GM23338 (cell line): ENCODE measurements around the gene ZCCHC2. TPM values are rescaled to one million over a fixed set of nuclear protein-coding genes. Genes with fewer than 3 reads are reported as not detected.

Source experiments
- ATAC-seq: fragments of 200-7000 bp; cut with Tn5 transposase; 3 replicates; pipeline ENCODE4 v1.9.1; 2020
- DNase-seq: peaks from one replicate; pipeline ENCODE4 v3.0.0-alpha.2; 2015; ENCODE audit warnings: low spot score
- H2AFZ ChIP-seq: fragments of 200-600 bp; sonication (generic); 2 replicates; pipeline ENCODE4 v1.8.0; 2016; ENCODE audit warnings: antibody characterized with exemption, mild to moderate bottlenecking, moderate library complexity
- H3F3A ChIP-seq: fragments of 200-600 bp; sonication (generic); replicated peaks from 2 replicates; pipeline ENCODE4 v1.8.0; 2017; ENCODE audit warnings: antibody characterized with exemption, mixed run types, low read depth
- H3K27ac ChIP-seq: fragments of 200-600 bp; sonication (generic); 2 replicates; pipeline ENCODE4 v1.6.1; 2016; ENCODE audit warnings: low read depth
- H3K27me3 ChIP-seq: fragments of 200-600 bp; sonication (generic); 2 replicates; pipeline ENCODE4 v1.8.0; 2016; ENCODE audit warnings: mild to moderate bottlenecking, mixed run types, moderate library complexity; ENCODE audit not compliant: insufficient read depth
- H3K36me3 ChIP-seq: fragments of 200-600 bp; sonication (generic); 2 replicates; pipeline ENCODE4 v1.8.0; 2016; ENCODE audit warnings: mild to moderate bottlenecking; ENCODE audit not compliant: insufficient read depth
- H3K4me1 ChIP-seq: fragments of 200-600 bp; sonication (generic); 2 replicates; pipeline ENCODE4 v1.8.0; 2016; ENCODE audit warnings: mild to moderate bottlenecking, moderate library complexity; ENCODE audit not compliant: insufficient read depth
- H3K4me2 ChIP-seq: fragments of 200-600 bp; sonication (generic); 2 replicates; pipeline ENCODE4 v1.7.1; 2017; ENCODE audit warnings: mixed run types
- H3K4me3 ChIP-seq: fragments of 200-600 bp; sonication (generic); 2 replicates; pipeline ENCODE4 v1.6.1; 2016; ENCODE audit warnings: mixed run types
- H3K79me2 ChIP-seq: fragments of 200-600 bp; sonication (generic); replicated peaks from 2 replicates; pipeline ENCODE4 v1.8.0; 2017; ENCODE audit warnings: mild to moderate bottlenecking; ENCODE audit not compliant: insufficient read depth
- H3K9me2 ChIP-seq: fragments of 200-600 bp; sonication (generic); 2 replicates; pipeline ENCODE4 v1.8.0; 2017; ENCODE audit not compliant: insufficient read depth
- H4K20me1 ChIP-seq: fragments of 200-600 bp; sonication (generic); replicated peaks from 2 replicates; pipeline ENCODE4 v1.8.0; 2017; ENCODE audit warnings: mild to moderate bottlenecking; ENCODE audit not compliant: insufficient read depth
- H3K27ac Mint-ChIP-seq: 2 replicates; pipeline ENCODE4 v1.8.0; 2020; ENCODE audit warnings: inconsistent platforms, mild to moderate bottlenecking, moderate library complexity, mixed read lengths
- H3K27me3 Mint-ChIP-seq: 3 replicates; pipeline ENCODE4 v1.8.0; 2022; ENCODE audit warnings: low read depth, mild to moderate bottlenecking, moderate library complexity, mixed read lengths, inconsistent platforms; ENCODE audit not compliant: insufficient read depth, poor library complexity
- H3K36me3 Mint-ChIP-seq: 3 replicates; pipeline ENCODE4 v1.8.0; 2021; ENCODE audit warnings: low read depth, mild to moderate bottlenecking, inconsistent platforms, moderate library complexity, mixed read lengths
- H3K4me1 Mint-ChIP-seq: 3 replicates; pipeline ENCODE4 v1.8.0; 2020; ENCODE audit warnings: mild to moderate bottlenecking, inconsistent platforms, mixed read lengths
- H3K4me3 Mint-ChIP-seq: 3 replicates; pipeline ENCODE4 v1.8.0; 2021; ENCODE audit warnings: moderate library complexity, mild to moderate bottlenecking, inconsistent platforms, mixed read lengths
- H3K9me3 Mint-ChIP-seq: 3 replicates; pipeline ENCODE4 v1.8.0; 2020; ENCODE audit warnings: moderate library complexity, mild to moderate bottlenecking, inconsistent platforms, mixed read lengths
- CREB1 ChIP-seq: fragments of 250-450 bp; sonication (Bioruptor Pico); IDR thresholded peaks from 2 replicates; pipeline ENCODE4 v1.5.0; 2020; ENCODE audit warnings: low read depth, mild to moderate bottlenecking, moderate library complexity
- EZH2 ChIP-seq: fragments of 200-600 bp; sonication (generic); IDR thresholded peaks from one replicate; pipeline ENCODE4 v1.8.0; 2017; ENCODE audit warnings: antibody characterized with exemption, mild to moderate bottlenecking, low read depth; ENCODE audit not compliant: unreplicated experiment
- EZH2phosphoT487 ChIP-seq: fragments of 200-600 bp; sonication (generic); IDR thresholded peaks from one replicate; pipeline ENCODE4 v1.8.1; 2018; ENCODE audit warnings: antibody characterized with exemption; ENCODE audit not compliant: unreplicated experiment
- JUNB ChIP-seq: IDR thresholded peaks from one replicate; pipeline ENCODE4 v1.6.1; 2016; ENCODE audit warnings: antibody characterized with exemption; ENCODE audit not compliant: unreplicated experiment
- NANOG ChIP-seq: IDR thresholded peaks from 2 replicates; pipeline ENCODE4 v1.6.1; 2016; ENCODE audit warnings: antibody characterized with exemption, borderline replicate concordance
- POLR2AphosphoS5 ChIP-seq: IDR thresholded peaks from 2 replicates; pipeline ENCODE4 v1.6.1; 2016; ENCODE audit warnings: antibody characterized with exemption, low read depth
- STAT1 ChIP-seq: IDR thresholded peaks from one replicate; pipeline ENCODE4 v1.6.1; 2016; ENCODE audit warnings: antibody characterized with exemption; ENCODE audit not compliant: unreplicated experiment
- ZNF114 ChIP-seq: fragments of 250-450 bp; sonication (Bioruptor Pico); IDR thresholded peaks from 2 replicates; pipeline ENCODE4 v1.5.0; 2020; ENCODE audit warnings: mild to moderate bottlenecking, moderate library complexity
- ZNF331 ChIP-seq: fragments of 250-450 bp; sonication (Bioruptor Pico); IDR thresholded peaks from 2 replicates; pipeline ENCODE4 v1.5.0; 2020; ENCODE audit warnings: low read depth, mild to moderate bottlenecking, moderate library complexity
- polyA plus RNA-seq: library from polyadenylated mRNA; unstranded; fragments of >200 nt; fragmentation: Nextera tagmentation; extraction: Ambion mirVana; gene quantifications from 2 replicates; pipeline ENCODE4 v1.2.1, GENCODE V29; 2016
- total RNA-seq: library from RNA; depleted of rRNA; stranded (reverse); fragments of >200 nt; shearing (Covaris generic); gene quantifications from 2 replicates; pipeline ENCODE4 v1.2.3, GENCODE V29; 2014
- TF ChIP-seq, protein P1 (sequence below), 2 experiments: fragments of 200-600 bp in 1 of 2; sonication (generic) in 1 of 2; conservative IDR thresholded peaks; 2 replicates each; pipeline versions ENCODE4 v1.5.1 to v1.6.1; 2016 to 2017; ENCODE audit warnings: antibody characterized with exemption in 2 of 2, low read depth in 2 of 2, mild to moderate bottlenecking in 2 of 2, moderate library complexity in 1 of 2
- TF ChIP-seq, protein P2 (sequence below): IDR thresholded peaks from 2 replicates; pipeline ENCODE4 v1.6.1; 2016; ENCODE audit warnings: antibody characterized with exemption
- TF ChIP-seq, protein P3 (sequence below): IDR thresholded peaks from one replicate; pipeline ENCODE4 v1.6.1; 2018; ENCODE audit warnings: antibody characterized with exemption; ENCODE audit not compliant: unreplicated experiment
- TF ChIP-seq, protein P4 (sequence below): fragments of 250-450 bp; sonication (Bioruptor Pico); IDR thresholded peaks from 2 replicates; pipeline ENCODE4 v1.5.0; 2020; ENCODE audit warnings: mild to moderate bottlenecking, moderate library complexity

Gene ZCCHC2
- total and polyA plus RNA-seq, 2 experiments from 2014 or later = 5.4 to 15.4 TPM

DNA sequence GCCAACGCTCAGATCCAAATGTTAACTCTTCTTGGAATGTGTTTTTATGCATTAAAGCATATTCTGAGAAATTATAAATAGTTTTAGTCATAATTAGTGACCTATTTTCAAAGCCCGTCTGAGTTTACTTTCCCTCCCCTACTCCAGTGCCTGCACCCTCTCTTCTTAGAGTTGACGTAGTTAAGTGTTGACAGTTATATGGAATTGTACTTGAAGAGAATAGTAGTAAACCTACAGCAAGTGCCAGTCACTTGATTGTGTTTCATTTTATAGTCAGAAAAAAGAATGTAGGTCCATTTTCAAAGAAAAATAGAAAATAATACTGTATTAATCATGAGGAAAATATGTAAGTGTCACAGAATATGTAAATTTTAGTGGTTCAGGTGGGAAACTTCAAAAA is 41.2 kb downstream of the ZCCHC2 start:
- Histone ChIP-seq H3K9me2 (no peaks in the 10 kb centered on the region), H3K27ac (no peak overlapping the region), H3K4me3 (no peak overlapping the region), H3F3A (no peaks in the 10 kb centered on the region), H3K4me2 (no peak overlapping the region), H3K4me1 (no peaks in the 10 kb centered on the region), H3K79me2 (no peaks in the 10 kb centered on the region), H3K36me3 (peaks cover 10% of the 10 kb centered on the region; the same call in 1 of the 2 replicates), H2AFZ (no peak overlapping the region), H3K27me3 (no peaks in the 10 kb centered on the region), H4K20me1 (no peaks in the 10 kb centered on the region)
- H3K27ac Mint-ChIP-seq = no peak overlapping the region; the same call in 1 of the 2 replicates
- DNase-seq = no peak
- no peaks in the 10 kb centered on the region for H3K27me3 Mint-ChIP-seq
- TF ChIP-seq, protein P1, sequence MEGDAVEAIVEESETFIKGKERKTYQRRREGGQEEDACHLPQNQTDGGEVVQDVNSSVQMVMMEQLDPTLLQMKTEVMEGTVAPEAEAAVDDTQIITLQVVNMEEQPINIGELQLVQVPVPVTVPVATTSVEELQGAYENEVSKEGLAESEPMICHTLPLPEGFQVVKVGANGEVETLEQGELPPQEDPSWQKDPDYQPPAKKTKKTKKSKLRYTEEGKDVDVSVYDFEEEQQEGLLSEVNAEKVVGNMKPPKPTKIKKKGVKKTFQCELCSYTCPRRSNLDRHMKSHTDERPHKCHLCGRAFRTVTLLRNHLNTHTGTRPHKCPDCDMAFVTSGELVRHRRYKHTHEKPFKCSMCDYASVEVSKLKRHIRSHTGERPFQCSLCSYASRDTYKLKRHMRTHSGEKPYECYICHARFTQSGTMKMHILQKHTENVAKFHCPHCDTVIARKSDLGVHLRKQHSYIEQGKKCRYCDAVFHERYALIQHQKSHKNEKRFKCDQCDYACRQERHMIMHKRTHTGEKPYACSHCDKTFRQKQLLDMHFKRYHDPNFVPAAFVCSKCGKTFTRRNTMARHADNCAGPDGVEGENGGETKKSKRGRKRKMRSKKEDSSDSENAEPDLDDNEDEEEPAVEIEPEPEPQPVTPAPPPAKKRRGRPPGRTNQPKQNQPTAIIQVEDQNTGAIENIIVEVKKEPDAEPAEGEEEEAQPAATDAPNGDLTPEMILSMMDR (conservative IDR thresholded peaks at IDR 0.05; ENCODE audit: low read depth in 2 of 2) = no peak
- TF ChIP-seq EZH2phosphoT487 (no peak), NANOG (no peak), CREB1 (CRISPR knock-in tag) (no peak), POLR2AphosphoS5 (no peak), ZNF114 (CRISPR knock-in tag) (no peak), EZH2 (no peak), ZNF331 (CRISPR knock-in tag) (no peak), STAT1 (no peak), JUNB (no peak)
- TF ChIP-seq, protein P2, sequence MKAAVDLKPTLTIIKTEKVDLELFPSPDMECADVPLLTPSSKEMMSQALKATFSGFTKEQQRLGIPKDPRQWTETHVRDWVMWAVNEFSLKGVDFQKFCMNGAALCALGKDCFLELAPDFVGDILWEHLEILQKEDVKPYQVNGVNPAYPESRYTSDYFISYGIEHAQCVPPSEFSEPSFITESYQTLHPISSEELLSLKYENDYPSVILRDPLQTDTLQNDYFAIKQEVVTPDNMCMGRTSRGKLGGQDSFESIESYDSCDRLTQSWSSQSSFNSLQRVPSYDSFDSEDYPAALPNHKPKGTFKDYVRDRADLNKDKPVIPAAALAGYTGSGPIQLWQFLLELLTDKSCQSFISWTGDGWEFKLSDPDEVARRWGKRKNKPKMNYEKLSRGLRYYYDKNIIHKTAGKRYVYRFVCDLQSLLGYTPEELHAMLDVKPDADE = no peak
- TF ChIP-seq, protein P3, sequence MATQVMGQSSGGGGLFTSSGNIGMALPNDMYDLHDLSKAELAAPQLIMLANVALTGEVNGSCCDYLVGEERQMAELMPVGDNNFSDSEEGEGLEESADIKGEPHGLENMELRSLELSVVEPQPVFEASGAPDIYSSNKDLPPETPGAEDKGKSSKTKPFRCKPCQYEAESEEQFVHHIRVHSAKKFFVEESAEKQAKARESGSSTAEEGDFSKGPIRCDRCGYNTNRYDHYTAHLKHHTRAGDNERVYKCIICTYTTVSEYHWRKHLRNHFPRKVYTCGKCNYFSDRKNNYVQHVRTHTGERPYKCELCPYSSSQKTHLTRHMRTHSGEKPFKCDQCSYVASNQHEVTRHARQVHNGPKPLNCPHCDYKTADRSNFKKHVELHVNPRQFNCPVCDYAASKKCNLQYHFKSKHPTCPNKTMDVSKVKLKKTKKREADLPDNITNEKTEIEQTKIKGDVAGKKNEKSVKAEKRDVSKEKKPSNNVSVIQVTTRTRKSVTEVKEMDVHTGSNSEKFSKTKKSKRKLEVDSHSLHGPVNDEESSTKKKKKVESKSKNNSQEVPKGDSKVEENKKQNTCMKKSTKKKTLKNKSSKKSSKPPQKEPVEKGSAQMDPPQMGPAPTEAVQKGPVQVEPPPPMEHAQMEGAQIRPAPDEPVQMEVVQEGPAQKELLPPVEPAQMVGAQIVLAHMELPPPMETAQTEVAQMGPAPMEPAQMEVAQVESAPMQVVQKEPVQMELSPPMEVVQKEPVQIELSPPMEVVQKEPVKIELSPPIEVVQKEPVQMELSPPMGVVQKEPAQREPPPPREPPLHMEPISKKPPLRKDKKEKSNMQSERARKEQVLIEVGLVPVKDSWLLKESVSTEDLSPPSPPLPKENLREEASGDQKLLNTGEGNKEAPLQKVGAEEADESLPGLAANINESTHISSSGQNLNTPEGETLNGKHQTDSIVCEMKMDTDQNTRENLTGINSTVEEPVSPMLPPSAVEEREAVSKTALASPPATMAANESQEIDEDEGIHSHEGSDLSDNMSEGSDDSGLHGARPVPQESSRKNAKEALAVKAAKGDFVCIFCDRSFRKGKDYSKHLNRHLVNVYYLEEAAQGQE = no peak
- TF ChIP-seq, protein P4, sequence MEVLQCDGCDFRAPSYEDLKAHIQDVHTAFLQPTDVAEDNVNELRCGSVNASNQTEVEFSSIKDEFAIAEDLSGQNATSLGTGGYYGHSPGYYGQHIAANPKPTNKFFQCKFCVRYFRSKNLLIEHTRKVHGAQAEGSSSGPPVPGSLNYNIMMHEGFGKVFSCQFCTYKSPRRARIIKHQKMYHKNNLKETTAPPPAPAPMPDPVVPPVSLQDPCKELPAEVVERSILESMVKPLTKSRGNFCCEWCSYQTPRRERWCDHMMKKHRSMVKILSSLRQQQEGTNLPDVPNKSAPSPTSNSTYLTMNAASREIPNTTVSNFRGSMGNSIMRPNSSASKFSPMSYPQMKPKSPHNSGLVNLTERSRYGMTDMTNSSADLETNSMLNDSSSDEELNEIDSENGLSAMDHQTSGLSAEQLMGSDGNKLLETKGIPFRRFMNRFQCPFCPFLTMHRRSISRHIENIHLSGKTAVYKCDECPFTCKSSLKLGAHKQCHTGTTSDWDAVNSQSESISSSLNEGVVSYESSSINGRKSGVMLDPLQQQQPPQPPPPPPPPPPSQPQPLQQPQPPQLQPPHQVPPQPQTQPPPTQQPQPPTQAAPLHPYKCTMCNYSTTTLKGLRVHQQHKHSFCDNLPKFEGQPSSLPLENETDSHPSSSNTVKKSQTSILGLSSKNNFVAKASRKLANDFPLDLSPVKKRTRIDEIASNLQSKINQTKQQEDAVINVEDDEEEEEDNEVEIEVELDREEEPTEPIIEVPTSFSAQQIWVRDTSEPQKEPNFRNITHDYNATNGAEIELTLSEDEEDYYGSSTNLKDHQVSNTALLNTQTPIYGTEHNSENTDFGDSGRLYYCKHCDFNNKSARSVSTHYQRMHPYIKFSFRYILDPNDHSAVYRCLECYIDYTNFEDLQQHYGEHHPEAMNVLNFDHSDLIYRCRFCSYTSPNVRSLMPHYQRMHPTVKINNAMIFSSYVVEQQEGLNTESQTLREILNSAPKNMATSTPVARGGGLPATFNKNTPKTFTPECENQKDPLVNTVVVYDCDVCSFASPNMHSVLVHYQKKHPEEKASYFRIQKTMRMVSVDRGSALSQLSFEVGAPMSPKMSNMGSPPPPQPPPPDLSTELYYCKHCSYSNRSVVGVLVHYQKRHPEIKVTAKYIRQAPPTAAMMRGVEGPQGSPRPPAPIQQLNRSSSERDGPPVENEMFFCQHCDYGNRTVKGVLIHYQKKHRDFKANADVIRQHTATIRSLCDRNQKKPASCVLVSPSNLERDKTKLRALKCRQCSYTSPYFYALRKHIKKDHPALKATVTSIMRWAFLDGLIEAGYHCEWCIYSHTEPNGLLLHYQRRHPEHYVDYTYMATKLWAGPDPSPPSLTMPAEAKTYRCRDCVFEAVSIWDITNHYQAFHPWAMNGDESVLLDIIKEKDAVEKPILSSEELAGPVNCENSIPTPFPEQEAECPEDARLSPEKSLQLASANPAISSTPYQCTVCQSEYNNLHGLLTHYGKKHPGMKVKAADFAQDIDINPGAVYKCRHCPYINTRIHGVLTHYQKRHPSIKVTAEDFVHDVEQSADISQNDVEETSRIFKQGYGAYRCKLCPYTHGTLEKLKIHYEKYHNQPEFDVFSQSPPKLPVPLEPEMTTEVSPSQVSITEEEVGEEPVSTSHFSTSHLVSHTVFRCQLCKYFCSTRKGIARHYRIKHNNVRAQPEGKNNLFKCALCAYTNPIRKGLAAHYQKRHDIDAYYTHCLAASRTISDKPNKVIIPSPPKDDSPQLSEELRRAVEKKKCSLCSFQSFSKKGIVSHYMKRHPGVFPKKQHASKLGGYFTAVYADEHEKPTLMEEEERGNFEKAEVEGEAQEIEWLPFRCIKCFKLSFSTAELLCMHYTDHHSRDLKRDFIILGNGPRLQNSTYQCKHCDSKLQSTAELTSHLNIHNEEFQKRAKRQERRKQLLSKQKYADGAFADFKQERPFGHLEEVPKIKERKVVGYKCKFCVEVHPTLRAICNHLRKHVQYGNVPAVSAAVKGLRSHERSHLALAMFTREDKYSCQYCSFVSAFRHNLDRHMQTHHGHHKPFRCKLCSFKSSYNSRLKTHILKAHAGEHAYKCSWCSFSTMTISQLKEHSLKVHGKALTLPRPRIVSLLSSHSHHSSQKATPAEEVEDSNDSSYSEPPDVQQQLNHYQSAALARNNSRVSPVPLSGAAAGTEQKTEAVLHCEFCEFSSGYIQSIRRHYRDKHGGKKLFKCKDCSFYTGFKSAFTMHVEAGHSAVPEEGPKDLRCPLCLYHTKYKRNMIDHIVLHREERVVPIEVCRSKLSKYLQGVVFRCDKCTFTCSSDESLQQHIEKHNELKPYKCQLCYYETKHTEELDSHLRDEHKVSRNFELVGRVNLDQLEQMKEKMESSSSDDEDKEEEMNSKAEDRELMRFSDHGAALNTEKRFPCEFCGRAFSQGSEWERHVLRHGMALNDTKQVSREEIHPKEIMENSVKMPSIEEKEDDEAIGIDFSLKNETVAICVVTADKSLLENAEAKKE (CRISPR knock-in tag) = no peak
- H3K4me1 Mint-ChIP-seq = no peaks in the 10 kb centered on the region
- peaks cover 8% of the 10 kb centered on the region; the same call in 2 of the 3 replicates for H3K36me3 Mint-ChIP-seq
- no peaks in the 10 kb centered on the region for H3K9me3 Mint-ChIP-seq
- no peak for ATAC-seq
- H3K4me3 Mint-ChIP-seq = no peak overlapping the region
